ENCODE measurements around the gene PGGHG. TPM values are rescaled to one million over a fixed set of nuclear protein-coding genes. Genes with fewer than 3 reads are reported as not detected.
"Not testable (repeated sequence)": the region's sequence is repeated elsewhere in the genome, so short reads cannot be mapped to it uniquely, and the experiment has no call there.

PGGHG gene
- total RNA-seq, 1 experiment from 2014 or later: 9.5 TPM

DNA sequence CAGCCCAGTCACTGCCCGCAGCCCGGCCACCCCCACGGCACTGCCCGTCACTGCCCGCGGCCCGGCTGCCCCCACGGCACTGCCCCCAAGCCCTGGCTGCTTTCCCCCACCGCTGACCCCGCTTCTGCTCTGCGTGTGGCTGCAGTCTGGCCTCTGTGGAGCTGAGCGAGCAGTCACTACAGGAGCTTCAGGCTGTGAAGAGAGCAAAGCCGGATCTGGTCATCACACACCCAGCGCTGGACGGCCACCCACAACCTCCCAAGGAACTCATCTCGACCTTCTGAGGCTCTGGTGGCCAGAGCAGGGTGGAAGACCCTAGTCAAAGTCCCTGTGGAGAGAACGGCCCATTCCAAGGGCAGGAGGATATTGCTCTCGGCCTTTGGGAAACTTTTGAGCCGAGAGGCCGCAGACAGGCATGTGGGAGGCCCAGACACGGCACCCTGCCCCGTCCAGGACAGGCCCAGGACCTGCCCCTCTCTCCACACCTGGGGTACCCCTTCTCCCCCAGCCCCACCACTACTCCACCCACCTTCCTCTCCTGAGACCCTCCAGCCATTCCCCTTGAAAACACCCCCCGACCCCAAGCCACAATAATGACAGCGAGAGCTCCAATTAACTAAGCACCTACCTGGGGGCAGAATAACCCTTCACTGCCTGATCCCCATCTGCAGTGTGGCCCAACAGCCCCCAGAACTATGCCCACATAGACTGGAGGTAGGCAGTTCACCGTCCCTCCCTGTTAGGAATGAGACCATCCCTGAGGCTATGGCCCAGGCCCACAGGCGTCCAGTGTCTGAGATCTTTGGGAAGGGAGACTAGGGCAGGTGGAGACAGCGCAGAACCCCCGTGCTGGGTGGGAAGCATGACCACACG, 3.7 kb upstream of the PGGHG start:
- H3K4me1 Mint-ChIP-seq (ENCODE audit: low read depth, unreplicated experiment): peaks cover 9% of the 10 kb centered on the region
- H3K9me3 Mint-ChIP-seq (ENCODE audit: low read depth, unreplicated experiment): no peaks in the 10 kb centered on the region
- H3K27me3 Mint-ChIP-seq (ENCODE audit: unreplicated experiment): peaks cover 83% of the 10 kb centered on the region
- H3K27ac Mint-ChIP-seq (ENCODE audit: unreplicated experiment): no peak overlapping the region
- H3K36me3 Mint-ChIP-seq (ENCODE audit: insufficient read depth, unreplicated experiment): peaks cover 11% of the 10 kb centered on the region
- CTCF ChIA-PET: no interaction called here
- BruUV-seq (replicated peaks): no TSS peak
- H3K4me3 Mint-ChIP-seq (ENCODE audit: low read depth, unreplicated experiment): no peak overlapping the region
- intact Hi-C loops (cut with micrococcal nuclease; ENCODE audit: unreplicated experiment): no loop called here
- TF ChIP-seq, protein P1, sequence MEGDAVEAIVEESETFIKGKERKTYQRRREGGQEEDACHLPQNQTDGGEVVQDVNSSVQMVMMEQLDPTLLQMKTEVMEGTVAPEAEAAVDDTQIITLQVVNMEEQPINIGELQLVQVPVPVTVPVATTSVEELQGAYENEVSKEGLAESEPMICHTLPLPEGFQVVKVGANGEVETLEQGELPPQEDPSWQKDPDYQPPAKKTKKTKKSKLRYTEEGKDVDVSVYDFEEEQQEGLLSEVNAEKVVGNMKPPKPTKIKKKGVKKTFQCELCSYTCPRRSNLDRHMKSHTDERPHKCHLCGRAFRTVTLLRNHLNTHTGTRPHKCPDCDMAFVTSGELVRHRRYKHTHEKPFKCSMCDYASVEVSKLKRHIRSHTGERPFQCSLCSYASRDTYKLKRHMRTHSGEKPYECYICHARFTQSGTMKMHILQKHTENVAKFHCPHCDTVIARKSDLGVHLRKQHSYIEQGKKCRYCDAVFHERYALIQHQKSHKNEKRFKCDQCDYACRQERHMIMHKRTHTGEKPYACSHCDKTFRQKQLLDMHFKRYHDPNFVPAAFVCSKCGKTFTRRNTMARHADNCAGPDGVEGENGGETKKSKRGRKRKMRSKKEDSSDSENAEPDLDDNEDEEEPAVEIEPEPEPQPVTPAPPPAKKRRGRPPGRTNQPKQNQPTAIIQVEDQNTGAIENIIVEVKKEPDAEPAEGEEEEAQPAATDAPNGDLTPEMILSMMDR (IDR thresholded peaks at IDR 0.05; ENCODE audit: unreplicated experiment): no peak
- DNase-seq: no peak

DNA sequence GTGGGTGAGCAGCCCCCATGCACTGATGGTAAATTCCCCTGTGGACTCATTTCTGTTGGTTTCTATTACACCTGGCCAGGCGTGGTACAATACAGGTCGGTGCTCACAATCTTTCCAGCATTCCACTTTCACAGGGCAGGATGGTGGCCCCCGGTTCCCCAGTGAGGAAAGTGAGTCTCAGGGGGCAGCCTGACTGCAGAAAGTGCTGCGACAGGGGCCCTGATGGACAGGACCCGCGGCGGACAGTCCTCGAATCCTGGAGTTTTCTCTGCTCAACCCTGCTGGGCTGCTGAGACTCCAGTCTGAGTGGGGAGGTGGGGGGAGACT, 3.1 kb upstream of the PGGHG start:
- TF ChIP-seq, protein P1 (IDR thresholded peaks at IDR 0.05; ENCODE audit: unreplicated experiment): no peak
- peaks cover 9% of the 10 kb centered on the region for H3K4me1 Mint-ChIP-seq (ENCODE audit: low read depth, unreplicated experiment)

DNA sequence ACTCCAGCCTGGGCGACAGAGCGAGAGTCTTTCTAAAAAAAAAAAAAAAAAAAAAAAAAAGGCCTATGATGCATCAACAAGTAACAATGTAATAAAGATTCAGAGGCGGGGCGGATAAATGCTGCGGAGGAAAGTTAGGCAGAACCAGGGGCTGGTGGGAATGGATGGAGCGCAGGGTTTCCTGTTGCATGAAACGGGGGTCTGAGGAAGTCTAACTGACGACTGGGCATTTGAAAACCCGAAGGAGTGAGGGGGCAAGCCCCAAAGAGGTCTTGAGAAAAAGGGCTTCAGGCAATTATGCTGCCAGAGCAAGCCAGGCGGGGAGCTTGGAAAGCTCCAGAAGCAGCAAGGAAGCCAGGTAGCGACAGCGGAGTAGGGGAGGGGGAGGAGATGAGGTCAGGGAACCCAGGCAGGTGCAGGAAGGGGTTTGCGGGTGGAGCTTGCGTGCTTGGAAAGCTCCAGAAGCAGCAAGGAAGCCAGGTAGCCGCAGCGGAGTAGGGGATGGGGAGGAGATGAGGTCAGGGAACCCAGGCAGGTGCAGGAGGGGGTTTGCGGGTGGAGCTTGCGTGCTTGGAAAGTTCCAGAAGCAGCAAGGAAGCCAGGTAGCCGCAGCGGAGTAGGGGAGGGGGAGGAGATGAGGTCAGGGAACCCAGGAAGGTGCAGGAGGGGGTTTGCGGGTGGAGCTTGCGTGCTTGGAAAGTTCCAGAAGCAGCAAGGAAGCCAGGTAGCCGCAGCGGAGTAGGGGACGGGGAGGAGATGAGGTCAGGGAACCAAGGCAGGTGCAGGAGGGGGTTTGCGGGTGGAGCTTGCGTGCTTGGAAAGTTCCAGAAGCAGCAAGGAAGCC, 1.7 kb upstream of the PGGHG start:
- DNase-seq; H3K27ac Mint-ChIP-seq (ENCODE audit: unreplicated experiment); intact Hi-C loops (cut with micrococcal nuclease; ENCODE audit: unreplicated experiment); CTCF ChIA-PET; H3K9me3 Mint-ChIP-seq (ENCODE audit: low read depth, unreplicated experiment); BruUV-seq (replicated peaks); H3K4me1 Mint-ChIP-seq (ENCODE audit: low read depth, unreplicated experiment): not testable (repeated sequence)
- Mint-ChIP-seq H3K4me3 (ENCODE audit: low read depth, unreplicated experiment) (peak overlapping the region; percentile 75), H3K27me3 (ENCODE audit: unreplicated experiment) (peaks cover 64% of the 10 kb centered on the region), H3K36me3 (ENCODE audit: insufficient read depth, unreplicated experiment) (peaks cover 13% of the 10 kb centered on the region)

More for the DNA sequence above, 3.1 kb upstream of the PGGHG start:
- BruUV-seq (replicated peaks): no TSS peak
- Mint-ChIP-seq H3K27ac (ENCODE audit: unreplicated experiment) (no peak overlapping the region), H3K4me3 (ENCODE audit: low read depth, unreplicated experiment) (no peak overlapping the region), H3K27me3 (ENCODE audit: unreplicated experiment) (peaks cover 77% of the 10 kb centered on the region), H3K9me3 (ENCODE audit: low read depth, unreplicated experiment) (no peaks in the 10 kb centered on the region), H3K36me3 (ENCODE audit: insufficient read depth, unreplicated experiment) (peaks cover 13% of the 10 kb centered on the region)
- intact Hi-C loops (cut with micrococcal nuclease; ENCODE audit: unreplicated experiment): no loop called here
- DNase-seq: no peak
- CTCF ChIA-PET: no interaction called here

DNA sequence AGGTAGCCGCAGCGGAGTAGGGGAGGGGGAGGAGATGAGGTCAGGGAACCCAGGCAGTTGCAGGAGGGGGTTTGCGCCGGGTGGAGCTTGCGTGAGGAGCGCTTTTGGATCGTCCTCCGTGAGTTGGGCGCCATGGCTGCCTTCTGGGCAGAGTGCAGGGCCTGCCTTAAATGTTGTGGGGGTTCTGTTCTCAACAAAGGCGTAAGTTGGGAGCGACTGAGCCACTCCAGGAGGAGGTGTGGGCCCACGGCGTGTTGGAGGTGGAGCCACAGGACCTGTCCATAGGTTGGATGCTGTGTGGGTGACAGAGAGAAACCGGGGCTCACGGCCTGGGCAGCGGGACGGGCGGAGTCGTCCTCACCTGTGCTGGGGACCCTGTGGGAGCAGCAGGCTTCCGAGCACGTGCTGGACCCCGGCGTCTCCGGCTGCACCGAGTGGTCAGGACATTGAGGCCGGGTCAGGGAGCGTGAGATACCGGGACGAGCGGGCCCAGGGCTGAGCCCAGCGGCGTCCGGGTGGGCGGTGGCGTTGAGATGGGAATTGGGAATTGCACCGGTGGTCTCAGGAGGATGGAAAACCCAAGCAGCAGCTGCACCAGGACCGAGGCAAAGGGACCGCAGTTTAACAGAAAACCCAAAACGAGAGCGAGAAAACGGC, 977 bp upstream of the PGGHG start:
- no peak for DNase-seq
- no TSS peak for BruUV-seq (replicated peaks)

More for the DNA sequence above, 977 bp upstream of the PGGHG start:
- Mint-ChIP-seq H3K36me3 (ENCODE audit: insufficient read depth, unreplicated experiment) (peaks cover 13% of the 10 kb centered on the region), H3K4me1 (ENCODE audit: low read depth, unreplicated experiment) (peaks cover 9% of the 10 kb centered on the region), H3K27me3 (ENCODE audit: unreplicated experiment) (peaks cover 56% of the 10 kb centered on the region), H3K27ac (ENCODE audit: unreplicated experiment) (no peak overlapping the region), H3K9me3 (ENCODE audit: low read depth, unreplicated experiment) (no peaks in the 10 kb centered on the region), H3K4me3 (ENCODE audit: low read depth, unreplicated experiment) (peak overlapping the region; percentile 75)
- TF ChIP-seq, protein P1 (IDR thresholded peaks at IDR 0.05; ENCODE audit: unreplicated experiment): no peak
- CTCF ChIA-PET: no interaction called here
- intact Hi-C loops (cut with micrococcal nuclease; ENCODE audit: unreplicated experiment): no loop called here

All from Calu3 (cell line).